Measurements from ENCODE around the gene MSH5. TPM values are rescaled to one million over a fixed set of nuclear protein-coding genes. Genes with fewer than 3 reads are reported as not detected.
A peak's percentile ranks its signal among the peaks of the same experiment; 100 is the strongest.

Gene MSH5
- total and polyA plus RNA-seq, 2 of the 13 experiments (the other 11 are each of a cell fraction or from before 2014, with no cell fraction given) = 10.2 to 38.7 TPM

GRCh38 chr6:31739639-31740396, at the start of gene MSH5 (continued):
- TF ChIP-seq ZNF546 (CRISPR knock-in tag; conservative IDR thresholded peaks at IDR 0.05) (peak; percentile 94), SNAPC2 (CRISPR knock-in tag; IDR thresholded peaks at IDR 0.05) (peak; percentile 98), ZFP36L2 (CRISPR knock-in tag; IDR thresholded peaks at IDR 0.05) (0 out of 2 replicates have a peak, but pooled peaks have one; percentile 60), CTCF (CRISPR knock-in tag; IDR thresholded peaks at IDR 0.05) (no peak), SATB2 (CRISPR knock-in tag; IDR thresholded peaks at IDR 0.05) (peak; percentile 80; the same call in 1 of the 2 replicates), BORCS8-MEF2B (CRISPR knock-in tag; IDR thresholded peaks at IDR 0.05) (peak; percentile 99), GATAD1 (CRISPR knock-in tag; IDR thresholded peaks at IDR 0.05) (peak; percentile 74; the same call in 1 of the 2 replicates), ZXDC (CRISPR knock-in tag; IDR thresholded peaks at IDR 0.05) (peak; percentile 73; the same call in 1 of the 2 replicates), ZNF670 (CRISPR knock-in tag; IDR thresholded peaks at IDR 0.05; ENCODE audit: borderline replicate concordance) (peak; percentile 96; the same call in 1 of the 2 replicates)
- TF ChIP-seq, protein P1, sequence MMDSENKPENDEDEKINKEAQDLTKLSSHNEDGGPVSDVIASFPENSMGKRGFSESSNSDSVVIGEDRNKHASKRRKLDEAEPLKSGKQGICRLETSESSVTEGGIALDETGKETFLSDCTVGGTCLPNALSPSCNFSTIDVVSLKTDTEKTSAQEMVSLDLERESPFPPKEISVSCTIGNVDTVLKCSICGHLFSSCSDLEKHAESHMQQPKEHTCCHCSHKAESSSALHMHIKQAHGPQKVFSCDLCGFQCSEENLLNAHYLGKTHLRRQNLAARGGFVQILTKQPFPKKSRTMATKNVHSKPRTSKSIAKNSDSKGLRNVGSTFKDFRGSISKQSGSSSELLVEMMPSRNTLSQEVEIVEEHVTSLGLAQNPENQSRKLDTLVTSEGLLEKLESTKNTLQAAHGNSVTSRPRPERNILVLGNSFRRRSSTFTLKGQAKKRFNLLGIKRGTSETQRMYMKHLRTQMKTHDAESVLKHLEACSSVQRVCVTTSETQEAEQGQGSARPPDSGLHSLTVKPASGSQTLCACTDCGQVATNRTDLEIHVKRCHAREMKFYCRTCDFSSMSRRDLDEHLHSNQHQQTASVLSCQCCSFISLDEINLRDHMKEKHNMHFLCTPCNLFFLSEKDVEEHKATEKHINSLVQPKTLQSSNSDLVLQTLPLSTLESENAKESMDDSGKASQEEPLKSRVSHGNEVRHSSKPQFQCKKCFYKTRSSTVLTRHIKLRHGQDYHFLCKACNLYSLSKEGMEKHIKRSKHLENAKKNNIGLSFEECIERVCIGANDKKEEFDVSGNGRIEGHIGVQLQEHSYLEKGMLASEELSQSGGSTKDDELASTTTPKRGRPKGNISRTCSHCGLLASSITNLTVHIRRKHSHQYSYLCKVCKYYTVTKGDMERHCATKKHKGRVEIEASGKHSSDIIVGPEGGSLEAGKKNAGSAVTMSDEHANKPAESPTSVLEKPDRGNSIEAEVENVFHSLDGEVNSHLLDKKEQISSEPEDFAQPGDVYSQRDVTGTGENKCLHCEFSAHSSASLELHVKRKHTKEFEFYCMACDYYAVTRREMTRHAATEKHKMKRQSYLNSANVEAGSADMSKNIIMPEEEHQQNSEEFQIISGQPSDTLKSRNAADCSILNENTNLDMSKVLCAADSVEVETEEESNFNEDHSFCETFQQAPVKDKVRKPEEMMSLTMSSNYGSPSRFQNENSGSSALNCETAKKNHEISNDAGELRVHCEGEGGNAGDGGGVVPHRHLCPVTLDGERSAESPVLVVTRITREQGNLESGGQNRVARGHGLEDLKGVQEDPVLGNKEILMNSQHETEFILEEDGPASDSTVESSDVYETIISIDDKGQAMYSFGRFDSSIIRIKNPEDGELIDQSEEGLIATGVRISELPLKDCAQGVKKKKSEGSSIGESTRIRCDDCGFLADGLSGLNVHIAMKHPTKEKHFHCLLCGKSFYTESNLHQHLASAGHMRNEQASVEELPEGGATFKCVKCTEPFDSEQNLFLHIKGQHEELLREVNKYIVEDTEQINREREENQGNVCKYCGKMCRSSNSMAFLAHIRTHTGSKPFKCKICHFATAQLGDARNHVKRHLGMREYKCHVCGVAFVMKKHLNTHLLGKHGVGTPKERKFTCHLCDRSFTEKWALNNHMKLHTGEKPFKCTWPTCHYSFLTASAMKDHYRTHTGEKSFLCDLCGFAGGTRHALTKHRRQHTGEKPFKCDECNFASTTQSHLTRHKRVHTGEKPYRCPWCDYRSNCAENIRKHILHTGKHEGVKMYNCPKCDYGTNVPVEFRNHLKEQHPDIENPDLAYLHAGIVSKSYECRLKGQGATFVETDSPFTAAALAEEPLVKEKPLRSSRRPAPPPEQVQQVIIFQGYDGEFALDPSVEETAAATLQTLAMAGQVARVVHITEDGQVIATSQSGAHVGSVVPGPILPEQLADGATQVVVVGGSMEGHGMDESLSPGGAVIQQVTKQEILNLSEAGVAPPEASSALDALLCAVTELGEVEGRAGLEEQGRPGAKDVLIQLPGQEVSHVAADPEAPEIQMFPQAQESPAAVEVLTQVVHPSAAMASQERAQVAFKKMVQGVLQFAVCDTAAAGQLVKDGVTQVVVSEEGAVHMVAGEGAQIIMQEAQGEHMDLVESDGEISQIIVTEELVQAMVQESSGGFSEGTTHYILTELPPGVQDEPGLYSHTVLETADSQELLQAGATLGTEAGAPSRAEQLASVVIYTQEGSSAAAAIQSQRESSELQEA (CRISPR knock-in tag; IDR thresholded peaks at IDR 0.05; ENCODE audit: not compliant biosample characterization) = peak; percentile 95

Data from HepG2 (cell line).